Activated CD8-positive, alpha-beta T cell treated with anti-CD3 and anti-CD28 coated beads, Interleukin-2, amount 10 ng/mL, durations not matched to agents 7 days and 5 days (primary cell): ENCODE results near the gene CMBL. TPM values are rescaled to one million over a fixed set of nuclear protein-coding genes. Genes with fewer than 3 reads are reported as not detected.

Experiments
- ATAC-seq: fragments of 150-1000 bp; cut with Tn5 transposase; one replicate; pipeline ENCODE4 v1.10.0; 2021; ENCODE audit warnings: moderate library complexity
- CTCF ChIA-PET: fragments of 350-600 bp; sonication (Branson Sonifier 250); formaldehyde crosslinking; loops from one replicate; lab custom pipeline; 2021; ENCODE audit warnings: antibody characterized with exemption; lab: Charles Lee
- POLR2A ChIA-PET: fragments of 350-600 bp; sonication (Branson Sonifier 250); formaldehyde crosslinking; loops from one replicate; lab custom pipeline; 2021; ENCODE audit warnings: antibody characterized with exemption; lab: Charles Lee
- DNase-seq: peaks from one replicate; pipeline ENCODE4 v3.0.0-alpha.2; 2020
- H3K27ac Mint-ChIP-seq: one replicate; pipeline ENCODE4 v1.8.0; 2021; ENCODE audit warnings: mild to moderate bottlenecking, mixed read lengths
- H3K27me3 Mint-ChIP-seq: one replicate; pipeline ENCODE4 v1.8.0; 2021; ENCODE audit warnings: low read depth, mixed read lengths
- H3K36me3 Mint-ChIP-seq: one replicate; pipeline ENCODE4 v1.8.0; 2021; ENCODE audit warnings: low read depth, mixed read lengths
- H3K4me1 Mint-ChIP-seq: one replicate; pipeline ENCODE4 v1.8.0; 2021; ENCODE audit warnings: low read depth, mixed read lengths
- H3K4me3 Mint-ChIP-seq: one replicate; pipeline ENCODE4 v1.8.0; 2021; ENCODE audit warnings: mild to moderate bottlenecking, mixed read lengths
- H3K9me3 Mint-ChIP-seq: one replicate; pipeline ENCODE4 v1.8.0; 2022; ENCODE audit warnings: mixed read lengths; ENCODE audit not compliant: insufficient read depth
- total RNA-seq, 2 experiments: library from RNA; stranded (reverse); gene quantifications; one replicate each; pipeline ENCODE4 v1.2.3, GENCODE V29; 2021

Gene CMBL
- 1 to 10 TPM; 1.6 to 1.9 TPM for total RNA-seq

DNA sequence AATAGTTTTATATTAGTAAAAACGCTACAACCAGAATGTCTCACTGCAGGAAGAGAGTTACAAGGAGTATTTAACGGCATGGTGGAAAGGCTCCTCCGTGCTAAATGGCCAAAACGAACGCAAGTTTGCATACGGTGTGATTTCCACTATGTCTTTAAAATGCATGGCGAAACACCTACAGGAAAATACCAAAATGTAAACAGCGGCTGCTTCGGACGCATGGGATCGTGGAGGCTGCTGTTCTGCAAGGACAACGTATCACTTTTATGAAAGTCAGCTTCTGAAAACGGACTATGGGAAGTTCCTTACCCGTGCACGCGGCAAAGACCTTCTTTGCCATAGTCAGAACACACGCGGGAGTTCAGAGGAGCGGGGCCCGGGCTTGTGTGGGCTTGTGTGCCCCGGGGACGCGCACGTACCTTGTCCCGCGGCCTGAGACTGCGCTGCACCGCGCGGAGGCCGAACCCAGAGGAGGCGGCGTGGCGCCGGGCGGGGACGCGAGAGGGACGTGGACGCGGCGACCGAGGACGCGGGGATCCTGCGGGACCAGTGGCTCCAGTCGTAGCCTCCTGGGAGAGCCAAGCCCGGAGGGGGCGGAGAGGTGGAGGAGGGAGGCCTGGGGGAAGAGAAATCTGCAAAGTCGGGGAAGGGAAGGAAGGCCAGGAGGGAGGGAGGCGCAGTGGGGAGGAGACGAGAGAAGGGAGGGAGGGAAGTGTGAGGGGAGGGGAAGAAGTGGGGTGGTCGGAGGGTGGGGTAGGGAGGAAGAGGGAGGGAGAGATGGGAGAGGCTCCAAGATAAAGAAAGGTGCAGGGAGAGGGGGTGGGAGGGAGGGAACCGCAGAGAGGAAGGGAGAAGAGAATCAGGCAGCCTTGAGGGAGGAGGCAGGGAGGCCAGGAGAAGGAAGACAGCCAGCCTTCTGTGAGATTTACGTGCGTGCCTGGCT is at the start of gene CMBL:
Gene CMBL (minus strand): TSS at position 697 of the 943 bp plus-strand sequence. CDS start 17,140 bp downstream, outside the sequence.
- peaks cover 10% of the 10 kb centered on the region for H3K4me1 Mint-ChIP-seq
- H3K27ac Mint-ChIP-seq: no peak within 1 kb of the TSS
- ATAC-seq: peak; percentile 91
- no peaks in the 10 kb centered on the region for H3K36me3 Mint-ChIP-seq
- POLR2A ChIA-PET: no interaction called here
- no peaks in the 10 kb centered on the region for H3K9me3 Mint-ChIP-seq
- peak within 1 kb of the TSS; percentile 72 for H3K4me3 Mint-ChIP-seq
- CTCF ChIA-PET: no interaction called here
- H3K27me3 Mint-ChIP-seq: peaks cover 37% of the 10 kb centered on the region
- peak; percentile 29 for DNase-seq

DNA sequence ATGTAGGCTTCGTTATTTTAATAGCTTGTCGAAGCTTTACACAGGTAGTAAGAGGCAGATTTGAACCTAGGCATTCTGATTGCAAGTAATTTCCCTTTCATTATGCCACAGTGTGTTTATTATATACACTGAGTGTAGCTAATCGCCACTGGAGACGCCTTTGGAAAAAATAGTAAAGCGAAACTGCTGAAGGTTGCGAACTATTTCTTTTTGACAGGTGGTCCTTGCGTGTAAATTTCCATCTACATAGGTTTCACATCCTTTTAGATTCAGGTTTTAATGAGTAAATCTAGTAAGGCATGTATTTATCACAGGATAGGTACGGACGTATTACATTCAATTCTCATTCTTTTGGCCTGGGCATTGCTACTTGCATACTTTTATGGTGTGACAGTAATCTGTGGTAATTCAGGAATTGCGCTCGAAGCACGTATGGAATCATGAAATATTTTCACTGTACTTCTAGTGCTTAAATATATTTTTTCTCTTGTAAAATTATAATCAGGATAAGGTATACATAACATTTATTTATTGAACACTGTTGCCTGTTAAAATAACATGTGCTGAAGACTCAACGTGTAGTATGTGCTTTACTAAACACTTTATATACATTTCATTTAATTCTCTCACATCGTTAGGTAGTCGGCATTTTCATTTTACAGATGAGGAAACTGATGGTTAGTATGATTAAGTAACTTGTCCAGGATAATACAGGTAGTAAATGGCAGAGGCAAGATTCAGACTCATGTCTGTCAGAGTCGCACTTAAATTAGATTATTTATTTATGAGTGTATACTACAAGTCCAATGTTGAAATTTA is 47.6 kb upstream of the CMBL start:
- ATAC-seq (peak; percentile 10), DNase-seq (peak; percentile 44)
- Mint-ChIP-seq H3K36me3 (peaks cover 2% of the 10 kb centered on the region), H3K27ac (peak overlapping the region; percentile 99), H3K27me3 (no peaks in the 10 kb centered on the region), H3K9me3 (no peaks in the 10 kb centered on the region), H3K4me3 (peak overlapping the region; percentile 99), H3K4me1 (peaks cover 31% of the 10 kb centered on the region)
- CTCF ChIA-PET: interaction anchor here (0.9 to 3.3 kb wide), 6 partner anchors 9 to 220 kb away, joined by 3 to 19 read pairs (median 4); no protein-coding TSS in a partner anchor
- POLR2A ChIA-PET: interaction anchor here (0.6 to 3.0 kb wide), 4 partner anchors 9 to 279 kb away, joined by 3 to 17 read pairs (median 6); no protein-coding TSS in a partner anchor

DNA sequence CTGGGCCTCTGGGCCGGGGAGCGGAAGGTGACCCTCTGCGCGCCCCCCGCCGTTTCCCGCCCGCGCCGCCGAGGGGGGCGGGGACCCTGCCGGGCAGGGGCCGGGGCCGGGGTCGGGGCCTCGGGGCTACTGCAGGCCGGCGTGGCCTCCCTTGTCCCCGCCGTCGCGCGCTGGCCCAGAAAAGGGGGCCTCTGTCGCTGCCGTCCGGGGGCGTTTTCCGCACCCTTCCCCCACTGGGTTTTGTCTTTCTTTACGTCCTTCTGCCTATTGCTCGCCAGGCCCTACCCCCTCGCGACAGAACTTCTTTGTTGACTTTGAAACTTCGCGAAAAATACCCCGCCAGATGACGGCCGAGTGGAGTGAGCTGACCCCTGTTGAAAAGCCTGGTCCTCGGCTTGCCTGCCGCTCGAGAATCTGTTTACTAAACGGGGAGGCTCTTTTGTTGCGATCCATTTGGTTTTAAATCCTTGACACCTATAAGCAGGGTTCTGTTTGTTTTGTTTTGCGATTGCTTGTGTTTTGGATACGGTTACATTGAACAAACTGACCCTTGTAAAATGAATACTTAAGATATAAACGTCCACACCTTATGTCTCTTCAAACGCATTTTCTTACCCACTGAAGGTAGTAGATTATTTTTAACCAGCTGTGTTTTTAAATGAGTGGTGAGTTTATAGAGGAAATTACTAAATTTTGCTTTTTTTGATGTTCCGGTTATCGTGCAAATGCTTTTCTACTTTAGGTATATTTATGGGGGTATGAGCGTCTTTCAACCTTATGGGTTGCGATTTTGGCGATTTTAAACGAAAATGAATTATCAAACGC is 46.6 kb upstream of the CMBL start:
- H3K27me3 Mint-ChIP-seq: no peaks in the 10 kb centered on the region
- peak; percentile 4 for ATAC-seq
- CTCF ChIA-PET: interaction anchor here (0.9 to 3.3 kb wide), 9 partner anchors 10 to 221 kb away, joined by 3 to 19 read pairs (median 4); no protein-coding TSS in a partner anchor
- peak overlapping the region; percentile 99 for H3K4me3 Mint-ChIP-seq
- peaks cover 31% of the 10 kb centered on the region for H3K4me1 Mint-ChIP-seq
- H3K27ac Mint-ChIP-seq: peak overlapping the region; percentile 99
- H3K9me3 Mint-ChIP-seq: no peaks in the 10 kb centered on the region
- peaks cover 2% of the 10 kb centered on the region for H3K36me3 Mint-ChIP-seq
- peak; percentile 61 for DNase-seq
- POLR2A ChIA-PET: interaction anchor here (0.6 to 3.0 kb wide), 16 partner anchors 10 to 798 kb away, joined by 3 to 17 read pairs (median 4); partner anchors contain the start of genes ATPSCKMT and CCT5

DNA sequence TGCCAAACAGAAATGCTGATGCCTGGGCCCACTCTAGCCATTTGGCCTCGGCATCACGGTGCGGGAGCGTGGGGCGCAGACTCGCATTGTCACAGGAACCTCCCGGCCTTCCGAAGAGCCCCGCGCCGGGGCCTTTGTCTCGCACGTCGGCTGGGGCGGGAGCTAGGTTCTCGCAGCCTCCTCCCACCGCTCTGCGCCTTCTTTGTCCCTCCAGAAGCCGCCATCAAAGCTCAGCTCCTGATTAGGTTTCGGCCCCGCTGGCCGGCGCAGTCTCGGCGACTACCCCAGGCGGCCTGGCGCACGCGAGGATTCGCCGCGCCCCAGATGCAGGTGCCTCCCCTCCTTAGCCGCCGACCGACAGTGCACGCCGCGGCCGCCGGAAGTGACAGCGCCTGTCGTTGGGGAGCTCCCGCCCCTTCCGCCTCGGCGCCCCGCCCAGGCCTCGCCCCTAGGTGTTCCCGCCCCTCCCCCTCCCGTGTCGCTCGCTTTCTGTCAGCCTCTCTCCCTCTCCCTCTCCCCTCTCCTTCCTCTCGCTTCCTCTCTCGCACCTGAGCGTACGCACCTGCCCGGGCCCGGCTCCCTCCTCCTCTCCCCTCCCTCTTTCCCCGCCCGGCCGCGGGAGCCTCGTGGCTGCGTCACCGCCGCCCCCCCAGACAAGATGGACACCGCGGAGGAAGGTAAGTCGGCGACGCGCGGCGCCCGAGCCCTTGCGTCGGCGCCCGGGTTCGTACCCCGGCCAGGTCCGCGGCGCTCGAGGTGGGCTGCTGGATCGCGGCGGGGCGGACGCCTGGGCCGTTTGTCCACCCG is 45.7 kb upstream of the CMBL start, which contains the start of gene MARCHF6:
Gene MARCHF6 (plus strand): TSS at position 455 of the 807 bp plus-strand sequence. CDS start 204 bp downstream, at position 659.
- H3K27me3 Mint-ChIP-seq: no peaks in the 10 kb centered on the region
- DNase-seq (peak; percentile 96), ATAC-seq (peak; percentile 92)
- peak within 1 kb of the TSS; percentile 99 for H3K27ac Mint-ChIP-seq
- peak within 1 kb of the TSS; percentile 99 for H3K4me3 Mint-ChIP-seq
- H3K36me3 Mint-ChIP-seq: peaks cover 2% of the 10 kb centered on the region
- ChIA-PET POLR2A (interaction anchor here (0.6 to 3.0 kb wide), 22 partner anchors 9 to 799 kb away, joined by 3 to 17 read pairs (median 4); partner anchors contain the start of genes ATPSCKMT and CCT5), CTCF (interaction anchor here (1.0 to 3.3 kb wide), 6 partner anchors 11 to 90 kb away, joined by 3 to 19 read pairs (median 4); no protein-coding TSS in a partner anchor)
- peaks cover 29% of the 10 kb centered on the region for H3K4me1 Mint-ChIP-seq
- no peaks in the 10 kb centered on the region for H3K9me3 Mint-ChIP-seq

DNA sequence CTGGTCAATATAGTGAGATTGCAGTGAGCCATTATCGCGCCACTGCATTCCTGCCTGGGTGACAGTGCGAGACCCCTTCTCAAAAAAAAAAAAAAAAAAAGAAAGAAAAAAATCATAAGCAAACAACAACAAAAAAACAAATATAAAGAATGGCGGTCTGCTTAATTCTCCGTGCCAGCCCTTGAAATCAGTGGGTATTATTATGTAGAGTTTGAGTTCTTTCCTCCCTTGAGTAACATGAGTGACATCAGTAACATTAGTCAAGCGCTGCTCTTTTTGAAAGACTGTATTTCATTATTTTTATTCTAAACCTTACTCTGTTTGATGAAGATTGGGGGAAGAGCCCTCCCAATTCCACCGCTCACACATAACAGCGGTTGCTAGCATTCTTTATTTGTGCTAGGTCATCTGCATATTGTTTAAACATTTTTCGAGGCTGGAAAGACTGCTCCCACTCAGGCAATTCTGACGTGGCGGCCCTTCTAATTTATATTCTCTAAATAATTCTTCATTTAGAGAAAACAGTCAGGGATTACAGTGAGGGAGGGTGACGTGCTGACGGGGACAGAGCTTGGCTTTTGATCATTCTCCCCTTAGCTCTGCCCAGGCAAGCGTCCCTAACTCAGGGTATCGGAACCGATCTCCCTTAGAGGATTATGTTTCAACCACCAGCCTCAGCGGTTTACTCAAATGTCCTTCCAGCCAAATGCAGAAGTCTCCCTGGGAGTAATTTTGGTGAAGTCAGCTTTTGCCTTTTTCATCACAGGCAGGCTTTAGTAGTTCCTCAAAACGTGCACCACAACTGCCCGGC is 44.9 kb upstream of the CMBL start:
- Mint-ChIP-seq H3K27me3 (no peaks in the 10 kb centered on the region), H3K4me3 (peak overlapping the region; percentile 87), H3K4me1 (peaks cover 23% of the 10 kb centered on the region), H3K27ac (peak overlapping the region; percentile 95), H3K36me3 (peaks cover 2% of the 10 kb centered on the region), H3K9me3 (no peaks in the 10 kb centered on the region)
- CTCF ChIA-PET: interaction anchor here (1.0 to 3.3 kb wide), 5 partner anchors 11 to 91 kb away, joined by 3 to 19 read pairs (median 4); no protein-coding TSS in a partner anchor
- no peak for DNase-seq
- POLR2A ChIA-PET: interaction anchor here (0.6 to 3.0 kb wide), 21 partner anchors 8 to 800 kb away, joined by 3 to 17 read pairs (median 4); partner anchors contain the start of genes ATPSCKMT and CCT5
- peak; percentile 9 for ATAC-seq

DNA sequence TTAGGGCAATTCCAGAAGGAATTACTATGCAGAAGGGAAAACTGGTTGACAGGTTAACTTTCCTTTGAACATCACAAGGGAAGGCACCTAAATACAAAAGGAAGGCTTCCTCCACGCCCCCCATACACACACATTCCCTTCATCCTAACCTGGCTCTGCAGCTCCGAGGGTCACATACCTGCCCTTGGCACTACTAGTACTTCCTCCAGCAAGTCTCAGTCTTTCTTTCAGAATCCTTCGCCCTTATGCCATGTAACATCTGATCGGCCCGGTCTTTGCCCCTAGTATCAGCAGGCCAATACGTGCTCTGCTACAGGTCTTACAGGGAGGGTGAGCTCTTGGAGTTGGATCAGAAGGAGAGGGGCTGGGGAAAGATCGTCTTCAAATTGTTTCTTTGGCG is 44.2 kb upstream of the CMBL start:
- ChIA-PET POLR2A (no interaction called here), CTCF (interaction anchor here (3.3 kb wide), 1 partner anchor 12 kb away, joined by 19 read pairs; no protein-coding TSS in a partner anchor)
- Mint-ChIP-seq H3K4me1 (peaks cover 19% of the 10 kb centered on the region), H3K27me3 (no peaks in the 10 kb centered on the region), H3K27ac (no peak overlapping the region), H3K36me3 (peaks cover 2% of the 10 kb centered on the region), H3K4me3 (peak overlapping the region; percentile 29), H3K9me3 (no peaks in the 10 kb centered on the region)
- DNase-seq (peak; percentile 19), ATAC-seq (no peak)

DNA sequence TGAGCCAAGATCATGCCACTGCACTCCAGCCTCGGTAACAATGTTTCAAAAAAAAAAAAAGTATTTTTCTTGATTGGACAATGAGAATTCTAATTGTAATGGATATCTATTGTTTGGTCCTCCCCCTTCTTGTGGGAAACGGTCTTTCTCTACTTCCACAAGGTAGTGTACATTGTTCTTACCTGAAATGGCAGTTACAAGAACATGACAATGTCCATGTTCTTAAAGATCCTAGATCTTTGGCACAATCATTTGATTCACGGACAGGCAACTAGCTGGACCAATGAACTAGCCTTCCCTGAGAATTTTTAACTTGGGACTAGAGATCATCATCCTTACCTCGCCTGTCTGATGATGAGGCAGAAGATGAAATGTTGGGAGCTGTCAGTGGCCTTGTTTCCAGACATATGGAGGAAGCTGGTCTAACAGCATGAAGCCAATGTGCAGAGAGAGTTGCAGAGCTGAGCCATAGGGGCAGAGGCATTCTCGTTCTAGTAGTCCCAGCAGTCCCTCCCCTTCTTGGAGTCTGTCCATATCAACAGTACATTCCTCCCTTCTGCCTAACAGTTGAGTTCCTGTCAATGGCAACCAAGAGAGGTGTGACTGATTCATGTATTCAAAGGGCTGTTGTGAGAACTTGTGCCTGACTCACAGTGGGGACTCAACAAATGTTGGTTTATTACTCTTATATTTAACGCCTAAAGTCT is 43.6 kb upstream of the CMBL start:
- H3K27ac Mint-ChIP-seq: no peak overlapping the region
- CTCF ChIA-PET: no interaction called here
- H3K4me3 Mint-ChIP-seq: no peak overlapping the region

DNA sequence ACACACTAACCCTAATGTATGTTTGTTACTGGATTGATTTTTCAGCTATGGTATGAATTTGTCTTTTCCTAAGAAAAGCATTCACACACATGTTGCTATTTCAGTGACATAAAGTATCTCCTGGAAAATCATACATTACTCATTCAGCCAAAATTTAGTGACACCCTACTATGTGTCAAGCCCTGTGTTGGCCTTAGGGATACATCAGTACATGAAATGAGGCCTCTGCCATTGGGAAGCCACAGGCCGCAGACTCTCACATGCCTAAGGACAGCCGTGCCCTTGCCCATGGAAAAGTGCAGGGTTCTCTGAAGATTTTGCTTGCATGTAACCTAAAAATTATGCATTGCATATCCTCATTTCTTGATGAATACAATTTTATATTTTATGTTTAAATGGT is 40.6 kb upstream of the CMBL start:
- ChIA-PET CTCF (no interaction called here), POLR2A (no interaction called here)
- H3K9me3 Mint-ChIP-seq: no peaks in the 10 kb centered on the region
- no peaks in the 10 kb centered on the region for H3K27me3 Mint-ChIP-seq
- DNase-seq (no peak), ATAC-seq (no peak)
- H3K27ac Mint-ChIP-seq: no peak overlapping the region
- H3K36me3 Mint-ChIP-seq: no peaks in the 10 kb centered on the region
- peaks cover 6% of the 10 kb centered on the region for H3K4me1 Mint-ChIP-seq
- no peak overlapping the region for H3K4me3 Mint-ChIP-seq

More for the DNA sequence above, 43.6 kb upstream of the CMBL start:
- peaks cover 15% of the 10 kb centered on the region for H3K4me1 Mint-ChIP-seq
- POLR2A ChIA-PET: no interaction called here
- ATAC-seq: no peak
- no peaks in the 10 kb centered on the region for H3K9me3 Mint-ChIP-seq
- H3K27me3 Mint-ChIP-seq: no peaks in the 10 kb centered on the region
- peak; percentile 15 for DNase-seq
- H3K36me3 Mint-ChIP-seq: peaks cover 2% of the 10 kb centered on the region
